WTC11 (cell line): ENCODE results near the gene UNC5A. TPM values are rescaled to one million over a fixed set of nuclear protein-coding genes. Genes with fewer than 3 reads are reported as not detected.

Source experiments
- ATAC-seq: fragments of 200-7000 bp; cut with Tn5 transposase; 2 replicates; pipeline ENCODE4 v1.10.0; 2021; ENCODE audit warnings: mild to moderate bottlenecking, moderate library complexity
- CTCF ChIA-PET: fragments of 300-600 bp; sonication (Branson Sonifier 250); formaldehyde crosslinking; loops from one replicate; lab custom pipeline; 2021; ENCODE audit warnings: antibody characterized with exemption; lab: Charles Lee
- POLR2A ChIA-PET: fragments of 350-600 bp; sonication (Branson Sonifier 250); formaldehyde crosslinking; loops from one replicate; lab custom pipeline; 2021; ENCODE audit warnings: antibody characterized with exemption; lab: Charles Lee
- DNase-seq: peaks from one replicate; pipeline ENCODE4 v3.0.0; 2021; ENCODE audit warnings: low spot score
- H3K27ac Mint-ChIP-seq: 2 replicates; pipeline ENCODE4 v1.8.0; 2021; ENCODE audit warnings: mixed read lengths
- H3K27me3 Mint-ChIP-seq: 2 replicates; pipeline ENCODE4 v1.8.0; 2021; ENCODE audit warnings: low read depth, mild to moderate bottlenecking, moderate library complexity, mixed read lengths
- H3K36me3 Mint-ChIP-seq: 2 replicates; pipeline ENCODE4 v1.8.0; 2021; ENCODE audit warnings: mixed read lengths
- H3K4me1 Mint-ChIP-seq: 2 replicates; pipeline ENCODE4 v1.8.0; 2022; ENCODE audit warnings: mixed read lengths
- H3K4me3 Mint-ChIP-seq: 2 replicates; pipeline ENCODE4 v1.8.0; 2021; ENCODE audit warnings: mild to moderate bottlenecking, moderate library complexity, mixed read lengths
- H3K9me3 Mint-ChIP-seq: 2 replicates; pipeline ENCODE4 v1.8.0; 2021; ENCODE audit warnings: mixed read lengths
- ATF3 ChIP-seq: sonication (generic); formaldehyde crosslinking; conservative IDR thresholded peaks from 2 replicates; pipeline ENCODE4 v1.8.1; 2022; ENCODE audit warnings: mild to moderate bottlenecking, missing genetic modification reagents
- CREM ChIP-seq: sonication (generic); formaldehyde crosslinking; IDR thresholded peaks from 2 replicates; pipeline ENCODE4 v1.8.1; 2022; ENCODE audit warnings: mild to moderate bottlenecking, missing genetic modification reagents, moderate library complexity
- E2F4 ChIP-seq: sonication (generic); formaldehyde crosslinking; IDR thresholded peaks from 2 replicates; pipeline ENCODE4 v1.8.1; 2022; ENCODE audit warnings: low read depth, mild to moderate bottlenecking, moderate library complexity, missing genetic modification reagents, borderline replicate concordance
- GTF2I ChIP-seq: fragments of 250-450 bp; sonication (Bioruptor Pico); conservative IDR thresholded peaks from 2 replicates; pipeline ENCODE4 v1.4.0; 2021; ENCODE audit warnings: mild to moderate bottlenecking
- JUN ChIP-seq: sonication (generic); formaldehyde crosslinking; IDR thresholded peaks from 2 replicates; pipeline ENCODE4 v1.8.0; 2023; ENCODE audit warnings: mild to moderate bottlenecking, missing genetic modification reagents
- MXD4 ChIP-seq: fragments of 250-450 bp; sonication (Bioruptor Pico); IDR thresholded peaks from 2 replicates; pipeline ENCODE4 v1.8.0; 2021; ENCODE audit warnings: mild to moderate bottlenecking, moderate library complexity, borderline replicate concordance
- NFATC4 ChIP-seq: fragments of 250-450 bp; sonication (Bioruptor Pico); IDR thresholded peaks from 2 replicates; pipeline ENCODE4 v1.9.0; 2021; ENCODE audit warnings: mild to moderate bottlenecking
- NFE2L1 ChIP-seq: sonication (generic); formaldehyde crosslinking; IDR thresholded peaks from 2 replicates; pipeline ENCODE4 v1.8.1; 2023; ENCODE audit warnings: missing genetic modification reagents
- NR1H2 ChIP-seq: sonication (generic); formaldehyde crosslinking; IDR thresholded peaks from 2 replicates; pipeline ENCODE4 v1.9.0; 2021; ENCODE audit warnings: mild to moderate bottlenecking, moderate library complexity, missing genetic modification reagents
- NR2C2 ChIP-seq: sonication (generic); formaldehyde crosslinking; IDR thresholded peaks from 2 replicates; pipeline ENCODE4 v1.8.0; 2022; ENCODE audit warnings: mild to moderate bottlenecking, missing genetic modification reagents
- NR3C1 ChIP-seq: sonication (generic); formaldehyde crosslinking; conservative IDR thresholded peaks from 2 replicates; pipeline ENCODE4 v1.8.1; 2023; ENCODE audit warnings: low read depth, mild to moderate bottlenecking, missing genetic modification reagents
- SOX15 ChIP-seq: fragments of 250-450 bp; sonication (Bioruptor Pico); IDR thresholded peaks from 2 replicates; pipeline ENCODE4 v1.9.0; 2021; ENCODE audit warnings: mild to moderate bottlenecking
- SP1 ChIP-seq: sonication (generic); formaldehyde crosslinking; conservative IDR thresholded peaks from 2 replicates; pipeline ENCODE4 v1.8.1; 2022; ENCODE audit warnings: missing genetic modification reagents
- ZBTB21 ChIP-seq: sonication (generic); formaldehyde crosslinking; IDR thresholded peaks from 2 replicates; pipeline ENCODE4 v1.8.1; 2023; ENCODE audit warnings: mild to moderate bottlenecking, missing genetic modification reagents, borderline replicate concordance
- ZNF423 ChIP-seq: fragments of 250-450 bp; sonication (Bioruptor Pico); IDR thresholded peaks from 2 replicates; pipeline ENCODE4 v2.1.2; 2022; ENCODE audit warnings: mild to moderate bottlenecking, moderate library complexity
- ZNF512 ChIP-seq: sonication (generic); formaldehyde crosslinking; IDR thresholded peaks from 2 replicates; pipeline ENCODE4 v1.8.1; 2022; ENCODE audit warnings: missing genetic modification reagents, borderline replicate concordance
- total RNA-seq: library from RNA; stranded (reverse); gene quantifications from 3 replicates; pipeline ENCODE4 v1.2.3, GENCODE V29; 2021
- TF ChIP-seq, protein P1 (sequence below): sonication (generic); formaldehyde crosslinking; IDR thresholded peaks from 2 replicates; pipeline ENCODE4 v1.8.1; 2023; ENCODE audit warnings: mild to moderate bottlenecking, missing genetic modification reagents, moderate library complexity
- TF ChIP-seq, protein P2 (sequence below): sonication (generic); formaldehyde crosslinking; IDR thresholded peaks from 2 replicates; pipeline ENCODE4 v1.8.1; 2023; ENCODE audit warnings: mild to moderate bottlenecking, missing genetic modification reagents
- TF ChIP-seq, protein P3 (sequence below): sonication (generic); formaldehyde crosslinking; conservative IDR thresholded peaks from 2 replicates; pipeline ENCODE4 v1.8.1; 2023; ENCODE audit warnings: mild to moderate bottlenecking, low read depth, missing genetic modification reagents, moderate library complexity
- TF ChIP-seq, protein P4 (sequence below): sonication (generic); formaldehyde crosslinking; IDR thresholded peaks from 2 replicates; pipeline ENCODE4 v1.8.1; 2023; ENCODE audit warnings: mild to moderate bottlenecking, moderate library complexity, missing genetic modification reagents
- TF ChIP-seq, protein P5 (sequence below): fragments of 200-600 bp; IDR thresholded peaks from 2 replicates; pipeline ENCODE4 v1.8.0; 2022; ENCODE audit warnings: antibody characterized with exemption

UNC5A gene
- total RNA-seq, 1 experiment from 2014 or later, result 10.2 TPM

- TF ChIP-seq ZBTB21 (CRISPR knock-in tag), result no peak
- no peak for TF ChIP-seq E2F4
- no peak for TF ChIP-seq ZNF423 (CRISPR knock-in tag)
These were observed 3.9 kb downstream of the UNC5A start (continued) for GRCh38 chr5:176814313-176814685.

DNA sequence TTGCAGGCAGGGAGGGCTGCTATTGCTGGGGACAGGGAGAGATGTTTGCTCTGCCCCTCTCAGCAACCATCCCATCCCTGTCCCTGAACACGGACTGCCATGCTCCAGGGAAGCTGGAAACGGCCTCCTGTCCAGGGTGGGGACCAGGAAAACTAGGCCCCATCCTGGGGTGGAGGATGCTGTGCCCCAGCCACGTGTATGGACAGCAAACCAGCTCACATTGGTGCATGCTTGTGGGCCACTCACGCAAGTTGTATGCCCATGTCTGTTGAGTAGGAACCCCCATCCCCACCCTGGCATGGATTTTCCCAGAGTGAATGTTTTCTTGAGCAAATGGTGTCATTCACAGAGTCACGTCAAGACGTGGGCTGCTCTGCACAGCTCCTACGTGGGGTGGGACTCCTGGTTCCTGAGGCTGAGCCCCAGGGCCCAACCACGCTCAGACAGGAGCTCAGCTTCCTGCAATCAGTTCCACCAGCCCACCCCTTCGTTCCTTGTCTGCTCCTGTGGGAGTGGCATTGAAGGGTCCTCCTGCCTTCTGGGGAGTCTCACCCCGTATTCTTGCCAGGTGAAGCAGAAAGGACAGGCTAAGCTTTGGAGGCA, 4.6 kb downstream of the UNC5A start:
- H3K4me1 Mint-ChIP-seq, result peaks cover 56% of the 10 kb centered on the region
- no peak for DNase-seq
- no peaks in the 10 kb centered on the region for H3K36me3 Mint-ChIP-seq
- TF ChIP-seq NFATC4 (CRISPR knock-in tag), result no peak
- TF ChIP-seq, protein P1, sequence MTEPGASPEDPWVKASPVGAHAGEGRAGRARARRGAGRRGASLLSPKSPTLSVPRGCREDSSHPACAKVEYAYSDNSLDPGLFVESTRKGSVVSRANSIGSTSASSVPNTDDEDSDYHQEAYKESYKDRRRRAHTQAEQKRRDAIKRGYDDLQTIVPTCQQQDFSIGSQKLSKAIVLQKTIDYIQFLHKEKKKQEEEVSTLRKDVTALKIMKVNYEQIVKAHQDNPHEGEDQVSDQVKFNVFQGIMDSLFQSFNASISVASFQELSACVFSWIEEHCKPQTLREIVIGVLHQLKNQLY, result no peak
- TF ChIP-seq NR1H2 (CRISPR knock-in tag), result no peak
- TF ChIP-seq, protein P2, sequence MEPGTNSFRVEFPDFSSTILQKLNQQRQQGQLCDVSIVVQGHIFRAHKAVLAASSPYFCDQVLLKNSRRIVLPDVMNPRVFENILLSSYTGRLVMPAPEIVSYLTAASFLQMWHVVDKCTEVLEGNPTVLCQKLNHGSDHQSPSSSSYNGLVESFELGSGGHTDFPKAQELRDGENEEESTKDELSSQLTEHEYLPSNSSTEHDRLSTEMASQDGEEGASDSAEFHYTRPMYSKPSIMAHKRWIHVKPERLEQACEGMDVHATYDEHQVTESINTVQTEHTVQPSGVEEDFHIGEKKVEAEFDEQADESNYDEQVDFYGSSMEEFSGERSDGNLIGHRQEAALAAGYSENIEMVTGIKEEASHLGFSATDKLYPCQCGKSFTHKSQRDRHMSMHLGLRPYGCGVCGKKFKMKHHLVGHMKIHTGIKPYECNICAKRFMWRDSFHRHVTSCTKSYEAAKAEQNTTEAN (CRISPR knock-in tag), result no peak
- TF ChIP-seq SOX15 (CRISPR knock-in tag), result no peak
- no peak for TF ChIP-seq ZNF512 (CRISPR knock-in tag)
- TF ChIP-seq, all 79 proteins: peak for 0
- Mint-ChIP-seq H3K27ac (no peak overlapping the region), H3K4me3 (no peak overlapping the region), H3K9me3 (no peaks in the 10 kb centered on the region), H3K27me3 (peaks cover 38% of the 10 kb centered on the region)
- ChIA-PET CTCF (interaction anchor here (1.0 to 3.5 kb wide), 4 partner anchors 117 to 168 kb away, joined by 3 to 34 read pairs (median 5); partner anchors contain the start of gene TSPAN17), POLR2A (no interaction called here)
- ATAC-seq, result no peak

DNA sequence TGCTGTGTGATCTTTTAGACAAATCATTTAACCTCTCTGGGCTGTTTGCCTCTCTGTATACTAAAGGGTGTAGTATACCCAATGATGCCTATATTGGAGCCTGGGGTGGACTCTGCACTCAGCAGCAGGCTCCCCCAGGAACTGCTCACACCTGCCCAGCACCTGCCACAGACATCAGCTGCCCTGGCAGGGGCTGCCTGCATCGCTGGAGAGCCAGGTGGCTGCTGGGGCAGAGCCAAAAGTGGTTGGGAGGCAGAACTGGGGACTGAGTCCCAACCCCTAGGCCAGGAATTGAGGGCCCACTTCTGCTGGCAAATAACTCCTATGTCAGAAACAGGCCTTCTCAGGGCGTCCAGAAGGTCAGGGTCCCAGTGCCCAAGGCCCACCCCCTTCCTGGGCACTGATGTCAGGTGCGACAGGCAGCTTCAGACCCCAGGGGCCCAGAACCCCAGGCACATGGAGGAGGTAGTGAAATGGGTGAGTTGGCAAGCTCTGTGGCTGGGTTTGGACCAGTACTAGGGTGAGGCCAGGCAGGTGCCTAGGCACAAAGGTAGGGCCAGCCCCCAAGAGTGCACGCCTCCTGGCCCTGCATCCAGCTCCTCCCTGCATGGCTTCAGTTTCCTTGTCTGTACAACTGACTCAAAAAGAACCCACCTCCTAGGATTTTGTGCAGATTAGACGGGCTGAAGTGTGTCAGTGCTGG, 5.8 kb downstream of the UNC5A start:
- Mint-ChIP-seq H3K27me3 (peaks cover 33% of the 10 kb centered on the region), H3K27ac (no peak overlapping the region), H3K9me3 (no peaks in the 10 kb centered on the region), H3K4me3 (peak overlapping the region; percentile 63), H3K36me3 (no peaks in the 10 kb centered on the region), H3K4me1 (peaks cover 54% of the 10 kb centered on the region)
- POLR2A ChIA-PET, result interaction anchor here (0.8 to 1.3 kb wide), 2 partner anchors 136 to 155 kb away, joined by 3 to 4 read pairs; no protein-coding TSS in a partner anchor
- ATAC-seq (no peak), DNase-seq (no peak)
- CTCF ChIA-PET, result interaction anchor here (1.0 to 4.2 kb wide), 13 partner anchors 14 to 220 kb away, joined by 3 to 62 read pairs (median 4); partner anchors contain the start of gene ZNF346
- TF ChIP-seq SP1 (CRISPR knock-in tag) (no peak), GTF2I (CRISPR knock-in tag) (no peak), JUN (CRISPR knock-in tag) (no peak), NR2C2 (no peak), NFE2L1 (no peak), CREM (CRISPR knock-in tag) (no peak), NR3C1 (CRISPR knock-in tag) (no peak), MXD4 (CRISPR knock-in tag) (no peak), ATF3 (CRISPR knock-in tag) (no peak), ZNF423 (CRISPR knock-in tag) (no peak)
- TF ChIP-seq, protein P3, sequence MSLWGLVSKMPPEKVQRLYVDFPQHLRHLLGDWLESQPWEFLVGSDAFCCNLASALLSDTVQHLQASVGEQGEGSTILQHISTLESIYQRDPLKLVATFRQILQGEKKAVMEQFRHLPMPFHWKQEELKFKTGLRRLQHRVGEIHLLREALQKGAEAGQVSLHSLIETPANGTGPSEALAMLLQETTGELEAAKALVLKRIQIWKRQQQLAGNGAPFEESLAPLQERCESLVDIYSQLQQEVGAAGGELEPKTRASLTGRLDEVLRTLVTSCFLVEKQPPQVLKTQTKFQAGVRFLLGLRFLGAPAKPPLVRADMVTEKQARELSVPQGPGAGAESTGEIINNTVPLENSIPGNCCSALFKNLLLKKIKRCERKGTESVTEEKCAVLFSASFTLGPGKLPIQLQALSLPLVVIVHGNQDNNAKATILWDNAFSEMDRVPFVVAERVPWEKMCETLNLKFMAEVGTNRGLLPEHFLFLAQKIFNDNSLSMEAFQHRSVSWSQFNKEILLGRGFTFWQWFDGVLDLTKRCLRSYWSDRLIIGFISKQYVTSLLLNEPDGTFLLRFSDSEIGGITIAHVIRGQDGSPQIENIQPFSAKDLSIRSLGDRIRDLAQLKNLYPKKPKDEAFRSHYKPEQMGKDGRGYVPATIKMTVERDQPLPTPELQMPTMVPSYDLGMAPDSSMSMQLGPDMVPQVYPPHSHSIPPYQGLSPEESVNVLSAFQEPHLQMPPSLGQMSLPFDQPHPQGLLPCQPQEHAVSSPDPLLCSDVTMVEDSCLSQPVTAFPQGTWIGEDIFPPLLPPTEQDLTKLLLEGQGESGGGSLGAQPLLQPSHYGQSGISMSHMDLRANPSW, result no peak
- TF ChIP-seq, protein P4, sequence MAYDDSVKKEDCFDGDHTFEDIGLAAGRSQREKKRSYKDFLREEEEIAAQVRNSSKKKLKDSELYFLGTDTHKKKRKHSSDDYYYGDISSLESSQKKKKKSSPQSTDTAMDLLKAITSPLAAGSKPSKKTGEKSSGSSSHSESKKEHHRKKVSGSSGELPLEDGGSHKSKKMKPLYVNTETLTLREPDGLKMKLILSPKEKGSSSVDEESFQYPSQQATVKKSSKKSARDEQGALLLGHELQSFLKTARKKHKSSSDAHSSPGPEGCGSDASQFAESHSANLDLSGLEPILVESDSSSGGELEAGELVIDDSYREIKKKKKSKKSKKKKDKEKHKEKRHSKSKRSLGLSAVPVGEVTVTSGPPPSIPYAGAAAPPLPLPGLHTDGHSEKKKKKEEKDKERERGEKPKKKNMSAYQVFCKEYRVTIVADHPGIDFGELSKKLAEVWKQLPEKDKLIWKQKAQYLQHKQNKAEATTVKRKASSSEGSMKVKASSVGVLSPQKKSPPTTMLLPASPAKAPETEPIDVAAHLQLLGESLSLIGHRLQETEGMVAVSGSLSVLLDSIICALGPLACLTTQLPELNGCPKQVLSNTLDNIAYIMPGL (CRISPR knock-in tag), result no peak
- TF ChIP-seq, protein P5, sequence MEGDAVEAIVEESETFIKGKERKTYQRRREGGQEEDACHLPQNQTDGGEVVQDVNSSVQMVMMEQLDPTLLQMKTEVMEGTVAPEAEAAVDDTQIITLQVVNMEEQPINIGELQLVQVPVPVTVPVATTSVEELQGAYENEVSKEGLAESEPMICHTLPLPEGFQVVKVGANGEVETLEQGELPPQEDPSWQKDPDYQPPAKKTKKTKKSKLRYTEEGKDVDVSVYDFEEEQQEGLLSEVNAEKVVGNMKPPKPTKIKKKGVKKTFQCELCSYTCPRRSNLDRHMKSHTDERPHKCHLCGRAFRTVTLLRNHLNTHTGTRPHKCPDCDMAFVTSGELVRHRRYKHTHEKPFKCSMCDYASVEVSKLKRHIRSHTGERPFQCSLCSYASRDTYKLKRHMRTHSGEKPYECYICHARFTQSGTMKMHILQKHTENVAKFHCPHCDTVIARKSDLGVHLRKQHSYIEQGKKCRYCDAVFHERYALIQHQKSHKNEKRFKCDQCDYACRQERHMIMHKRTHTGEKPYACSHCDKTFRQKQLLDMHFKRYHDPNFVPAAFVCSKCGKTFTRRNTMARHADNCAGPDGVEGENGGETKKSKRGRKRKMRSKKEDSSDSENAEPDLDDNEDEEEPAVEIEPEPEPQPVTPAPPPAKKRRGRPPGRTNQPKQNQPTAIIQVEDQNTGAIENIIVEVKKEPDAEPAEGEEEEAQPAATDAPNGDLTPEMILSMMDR, result no peak
